ENCODE measurements around the gene CMYA5.

The CMYA5 gene

DNA sequence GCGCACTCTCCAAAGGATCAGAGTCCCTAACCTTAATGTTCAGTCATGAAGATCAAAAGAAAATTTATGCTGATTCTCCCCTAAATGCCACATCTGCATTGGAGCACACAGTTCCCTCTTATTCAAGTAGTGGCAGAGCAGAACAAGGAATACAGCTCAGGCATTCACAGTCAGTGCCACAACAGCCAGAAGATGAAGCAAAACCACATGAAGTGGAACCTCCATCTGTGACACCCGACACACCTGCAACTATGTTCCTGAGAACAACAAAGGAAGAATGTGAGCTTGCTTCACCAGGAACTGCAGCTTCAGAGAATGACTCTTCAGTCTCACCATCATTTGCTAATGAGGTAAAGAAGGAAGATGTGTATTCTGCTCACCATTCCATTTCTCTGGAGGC lies 40.0 kb downstream of the CMYA5 start:
- CTCF ChIA-PET, result interaction anchor here (1.6 kb wide), 1 partner anchor 13 kb away, joined by 3 read pairs; no protein-coding TSS in a partner anchor
- DNase-seq (ENCODE audit: extremely low spot score), result no peak
- POLR2A ChIA-PET, result no interaction called here

DNA sequence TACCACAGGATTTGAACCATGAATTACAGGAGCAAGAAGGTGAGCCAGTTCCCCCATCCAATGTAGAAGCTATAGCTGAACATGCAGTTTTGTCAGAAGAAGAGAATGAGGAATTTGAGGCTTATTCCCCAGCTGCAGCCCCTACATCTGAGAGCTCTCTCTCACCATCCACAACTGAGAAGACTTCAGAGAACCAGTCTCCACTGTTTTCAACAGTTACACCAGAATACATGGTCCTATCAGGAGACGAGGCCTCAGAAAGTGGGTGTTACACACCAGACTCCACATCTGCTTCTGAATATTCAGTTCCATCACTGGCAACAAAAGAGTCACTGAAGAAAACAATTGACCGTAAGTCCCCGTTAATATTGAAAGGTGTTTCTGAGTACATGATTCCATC lies 40.9 kb downstream of the CMYA5 start:
- DNase-seq (ENCODE audit: extremely low spot score), result no peak
- ChIA-PET POLR2A (no interaction called here), CTCF (interaction anchor here (1.6 kb wide), 1 partner anchor 14 kb away, joined by 3 read pairs; no protein-coding TSS in a partner anchor)
- TF ChIP-seq, protein P1, sequence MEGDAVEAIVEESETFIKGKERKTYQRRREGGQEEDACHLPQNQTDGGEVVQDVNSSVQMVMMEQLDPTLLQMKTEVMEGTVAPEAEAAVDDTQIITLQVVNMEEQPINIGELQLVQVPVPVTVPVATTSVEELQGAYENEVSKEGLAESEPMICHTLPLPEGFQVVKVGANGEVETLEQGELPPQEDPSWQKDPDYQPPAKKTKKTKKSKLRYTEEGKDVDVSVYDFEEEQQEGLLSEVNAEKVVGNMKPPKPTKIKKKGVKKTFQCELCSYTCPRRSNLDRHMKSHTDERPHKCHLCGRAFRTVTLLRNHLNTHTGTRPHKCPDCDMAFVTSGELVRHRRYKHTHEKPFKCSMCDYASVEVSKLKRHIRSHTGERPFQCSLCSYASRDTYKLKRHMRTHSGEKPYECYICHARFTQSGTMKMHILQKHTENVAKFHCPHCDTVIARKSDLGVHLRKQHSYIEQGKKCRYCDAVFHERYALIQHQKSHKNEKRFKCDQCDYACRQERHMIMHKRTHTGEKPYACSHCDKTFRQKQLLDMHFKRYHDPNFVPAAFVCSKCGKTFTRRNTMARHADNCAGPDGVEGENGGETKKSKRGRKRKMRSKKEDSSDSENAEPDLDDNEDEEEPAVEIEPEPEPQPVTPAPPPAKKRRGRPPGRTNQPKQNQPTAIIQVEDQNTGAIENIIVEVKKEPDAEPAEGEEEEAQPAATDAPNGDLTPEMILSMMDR (IDR thresholded peaks at IDR 0.05; ENCODE audit: control extremely low read depth, extremely low read depth, low read depth, missing control alignments), result no peak

More for the DNA sequence above, 40.0 kb downstream of the CMYA5 start:
- TF ChIP-seq, protein P1 (IDR thresholded peaks at IDR 0.05; ENCODE audit: control extremely low read depth, extremely low read depth, low read depth, missing control alignments), result no peak

DNA sequence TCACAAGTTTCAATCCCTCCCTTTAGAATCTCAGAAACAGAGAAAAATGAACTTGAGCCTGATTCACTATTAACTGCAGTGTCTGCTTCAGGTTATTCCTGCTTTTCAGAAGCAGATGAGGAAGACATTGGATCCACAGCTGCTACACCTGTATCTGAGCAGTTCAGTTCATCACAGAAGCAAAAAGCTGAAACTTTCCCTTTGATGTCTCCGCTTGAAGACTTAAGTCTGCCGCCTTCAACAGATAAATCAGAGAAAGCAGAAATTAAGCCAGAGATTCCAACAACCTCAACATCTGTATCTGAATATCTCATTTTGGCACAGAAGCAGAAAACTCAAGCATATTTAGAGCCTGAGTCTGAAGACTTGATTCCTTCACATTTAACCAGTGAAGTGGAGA lies 42.1 kb downstream of the CMYA5 start:
- no peak for DNase-seq (ENCODE audit: extremely low spot score)
- ChIA-PET POLR2A (no interaction called here), CTCF (no interaction called here)
- TF ChIP-seq, protein P1 (IDR thresholded peaks at IDR 0.05; ENCODE audit: control extremely low read depth, extremely low read depth, low read depth, missing control alignments), result no peak

DNA sequence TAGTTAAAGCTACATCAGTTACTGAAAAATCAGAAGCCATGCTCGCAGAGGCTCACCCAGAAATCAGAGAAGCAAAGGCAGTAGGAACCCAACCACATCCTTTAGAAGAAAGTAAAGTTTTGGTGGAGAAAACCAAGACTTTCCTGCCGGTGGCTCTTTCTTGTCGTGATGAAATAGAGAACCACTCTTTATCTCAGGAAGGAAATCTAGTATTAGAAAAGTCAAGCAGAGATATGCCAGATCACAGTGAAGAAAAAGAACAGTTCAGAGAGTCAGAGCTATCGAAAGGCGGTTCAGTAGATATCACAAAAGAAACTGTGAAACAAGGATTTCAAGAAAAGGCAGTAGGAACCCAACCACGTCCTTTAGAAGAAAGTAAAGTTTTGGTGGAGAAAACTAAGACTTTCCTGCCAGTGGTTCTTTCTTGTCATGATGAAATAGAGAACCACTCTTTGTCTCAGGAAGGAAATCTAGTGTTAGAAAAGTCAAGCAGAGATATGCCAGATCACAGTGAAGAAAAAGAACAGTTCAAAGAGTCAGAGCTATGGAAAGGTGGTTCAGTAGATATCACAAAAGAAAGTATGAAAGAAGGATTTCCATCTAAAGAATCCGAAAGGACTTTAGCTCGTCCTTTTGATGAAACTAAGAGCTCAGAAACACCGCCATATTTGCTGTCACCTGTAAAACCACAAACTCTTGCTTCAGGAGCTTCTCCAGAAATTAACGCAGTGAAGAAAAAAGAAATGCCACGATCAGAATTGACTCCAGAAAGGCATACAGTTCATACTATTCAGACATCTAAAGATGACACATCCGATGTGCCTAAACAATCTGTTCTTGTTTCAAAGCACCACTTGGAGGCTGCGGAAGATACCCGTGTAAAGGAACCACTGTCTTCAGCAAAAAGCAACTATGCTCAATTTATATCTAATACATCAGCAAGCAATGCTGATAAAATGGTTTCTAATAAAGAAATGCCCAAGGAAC lies 47.2 kb downstream of the CMYA5 start:
- ChIA-PET CTCF (interaction anchor here (1.2 kb wide), 1 partner anchor 20 kb away, joined by 3 read pairs; no protein-coding TSS in a partner anchor), POLR2A (no interaction called here)
- TF ChIP-seq, protein P1 (IDR thresholded peaks at IDR 0.05; ENCODE audit: control extremely low read depth, extremely low read depth, low read depth, missing control alignments), result no peak
- DNase-seq (ENCODE audit: extremely low spot score), result no peak

DNA sequence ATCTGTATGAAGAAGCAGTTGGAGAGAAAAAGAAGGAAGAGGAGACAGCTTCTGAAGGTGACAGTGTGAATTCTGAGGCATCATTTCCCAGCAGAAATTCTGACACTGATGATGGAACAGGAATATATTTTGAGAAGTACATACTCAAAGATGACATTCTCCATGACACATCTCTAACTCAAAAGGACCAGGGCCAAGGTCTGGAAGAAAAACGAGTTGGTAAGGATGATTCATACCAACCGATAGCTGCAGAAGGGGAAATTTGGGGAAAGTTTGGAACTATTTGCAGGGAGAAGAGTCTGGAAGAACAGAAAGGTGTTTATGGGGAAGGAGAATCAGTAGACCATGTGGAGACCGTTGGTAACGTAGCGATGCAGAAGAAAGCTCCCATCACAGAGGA lies 48.7 kb downstream of the CMYA5 start:
- no peak for DNase-seq (ENCODE audit: extremely low spot score)
- CTCF ChIA-PET, result no interaction called here
- POLR2A ChIA-PET, result no interaction called here
- TF ChIP-seq, protein P1 (IDR thresholded peaks at IDR 0.05; ENCODE audit: control extremely low read depth, extremely low read depth, low read depth, missing control alignments), result no peak

DNA sequence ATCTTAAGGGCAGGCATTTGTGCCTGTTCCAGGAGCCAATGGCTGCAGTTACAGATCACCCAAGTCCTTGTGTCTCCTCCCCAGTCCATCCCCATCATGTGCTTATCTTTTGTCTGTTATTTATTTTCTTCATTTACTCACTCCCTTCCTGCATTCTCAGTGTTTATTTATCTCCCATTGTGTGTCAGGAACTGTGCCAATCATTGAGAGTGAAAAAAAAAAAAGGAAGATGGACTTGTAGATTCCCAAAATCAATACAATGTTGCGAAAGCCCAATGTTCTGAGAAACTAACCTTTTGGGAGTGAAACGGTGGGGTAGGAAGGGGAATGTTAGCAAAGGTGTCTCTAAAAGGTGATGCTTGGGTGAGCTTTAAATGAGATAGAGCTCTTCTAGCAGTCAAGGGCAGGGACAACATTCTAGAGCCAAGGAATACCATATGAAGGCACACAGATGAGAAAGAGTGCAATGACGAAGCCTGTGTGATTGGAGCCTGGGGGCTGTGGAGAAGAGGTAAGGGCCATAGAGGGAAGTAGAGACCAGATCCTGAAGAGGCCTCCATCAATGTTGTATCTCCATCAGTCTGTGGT lies 53.0 kb downstream of the CMYA5 start:
- ChIA-PET POLR2A (no interaction called here), CTCF (interaction anchor here (1.3 kb wide), 1 partner anchor 10 kb away, joined by 4 read pairs; no protein-coding TSS in a partner anchor)
- TF ChIP-seq, protein P1 (IDR thresholded peaks at IDR 0.05; ENCODE audit: control extremely low read depth, extremely low read depth, low read depth, missing control alignments), result no peak
- DNase-seq (ENCODE audit: extremely low spot score), result no peak

Data from GM10248 (cell line).